Activated T-cell treated with anti-CD3 and anti-CD28 coated beads, Interleukin-2, amount 50 U/mL, for 48 hours (primary cell): Measurements from ENCODE around the gene HHAT.

Experiments used
- DNase-seq, 2 experiments: peaks; one replicate each; pipeline ENCODE4 v3.0.0-alpha.2; 2020

Gene HHAT

GRCh38 chr1:210568631-210569030 is 239.9 kb downstream of the HHAT start:
- DNase-seq: no peak

GRCh38 chr1:210570116-210570515 is 241.4 kb downstream of the HHAT start:
- DNase-seq: no peak

DNA sequence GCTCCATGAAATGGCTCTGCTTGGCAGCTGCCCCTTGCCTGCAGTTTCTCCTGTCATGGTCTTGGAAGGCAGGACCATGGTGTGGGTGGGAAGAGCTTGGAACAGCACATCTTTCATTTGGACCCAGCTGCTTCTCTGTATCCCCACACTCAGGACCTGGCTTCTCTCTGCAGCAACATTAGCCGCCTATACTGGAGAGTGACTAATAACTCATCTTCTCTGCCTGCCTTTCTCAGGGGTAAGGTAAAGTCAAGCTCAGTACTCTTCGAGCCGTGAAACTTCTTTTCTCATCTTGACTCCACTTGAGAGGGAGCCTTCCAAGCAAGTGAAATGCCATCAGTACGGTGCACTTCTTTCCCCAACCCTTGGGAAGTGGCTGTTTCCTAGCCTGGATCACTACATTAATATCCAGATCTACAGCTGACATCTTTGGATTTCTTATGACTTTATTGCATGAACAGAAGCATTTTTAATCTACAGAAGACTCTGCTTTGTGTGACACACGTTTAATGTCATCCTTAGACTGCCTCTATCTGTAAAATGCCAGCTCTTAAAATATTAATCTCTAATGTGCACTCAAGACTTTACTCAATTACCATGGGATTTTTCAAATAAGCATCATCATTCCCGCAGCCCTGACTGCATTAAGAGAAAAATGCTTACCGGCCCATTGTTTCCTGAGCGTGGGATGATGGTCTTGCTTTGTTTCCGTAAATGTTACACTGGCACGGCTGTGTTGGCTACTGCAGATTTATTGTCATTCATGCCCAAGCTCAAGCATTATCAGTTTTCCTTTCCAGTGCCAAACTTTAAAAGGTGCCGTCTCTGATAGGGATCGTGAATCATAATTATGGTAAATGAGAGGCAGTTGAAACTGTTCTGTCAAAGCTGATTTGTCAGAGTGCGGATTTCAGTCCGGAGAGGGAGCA is 242.9 kb downstream of the HHAT start:
- no peak for DNase-seq

DNA sequence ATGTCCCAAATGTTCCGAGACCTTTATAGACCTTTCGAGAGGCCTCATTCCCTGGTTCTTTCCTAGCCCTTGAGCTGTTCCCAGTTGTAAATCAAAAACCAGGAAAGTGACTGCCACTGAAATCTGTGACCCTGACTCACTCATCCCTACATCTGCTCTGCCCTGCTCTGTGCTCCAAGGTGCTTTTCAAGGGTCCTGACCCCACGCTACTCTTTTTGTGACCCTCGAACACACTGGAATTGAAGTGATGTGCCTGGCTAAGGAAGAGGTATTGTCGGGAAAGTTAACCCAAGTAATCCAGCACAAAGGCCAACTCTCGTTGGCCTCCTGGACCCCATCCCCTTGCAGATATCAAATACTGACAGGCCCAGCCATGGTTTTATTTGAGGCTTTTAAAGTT is 244.4 kb downstream of the HHAT start:
- DNase-seq: no peak

GRCh38 chr1:210582205-210582970 is 253.7 kb downstream of the HHAT start:
- DNase-seq: no peak

DNA sequence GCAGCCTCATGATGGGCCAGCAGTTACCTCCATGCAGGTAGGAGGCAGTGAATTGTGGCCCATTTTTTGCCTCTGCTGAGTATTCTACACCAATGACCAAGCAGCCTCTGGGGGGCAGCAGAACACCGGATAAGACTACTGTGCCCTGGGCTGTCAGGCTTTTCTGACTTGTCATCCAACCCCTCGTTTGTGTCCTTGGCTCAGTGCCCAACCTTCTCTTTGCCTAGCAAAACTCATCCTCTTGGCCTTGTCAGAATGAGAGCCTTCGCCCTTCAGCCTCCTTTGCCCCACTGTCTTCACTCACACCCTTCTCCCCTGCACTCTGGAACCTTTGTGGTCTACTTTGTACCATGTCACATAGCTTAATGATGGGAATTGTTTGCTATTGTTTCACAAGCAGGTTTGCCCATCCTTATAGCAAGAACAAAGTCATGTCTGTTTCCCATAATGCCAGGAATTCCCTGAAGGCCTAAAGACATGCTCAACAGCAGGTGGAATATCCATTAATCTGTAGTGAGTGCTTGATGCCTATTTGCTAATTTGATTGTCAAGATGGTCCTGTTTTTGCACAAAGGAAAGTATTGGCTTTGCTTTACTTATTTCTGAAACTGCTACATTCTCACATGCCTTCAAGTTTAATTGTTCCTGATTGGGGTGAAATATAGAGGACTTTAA is 255.9 kb downstream of the HHAT start:
- peak; percentile 84 to 86 for DNase-seq

GRCh38 chr1:210586771-210587170 is 258.1 kb downstream of the HHAT start:
- DNase-seq: no peak

GRCh38 chr1:210587566-210587965 is 258.9 kb downstream of the HHAT start:
- DNase-seq: no peak

DNA sequence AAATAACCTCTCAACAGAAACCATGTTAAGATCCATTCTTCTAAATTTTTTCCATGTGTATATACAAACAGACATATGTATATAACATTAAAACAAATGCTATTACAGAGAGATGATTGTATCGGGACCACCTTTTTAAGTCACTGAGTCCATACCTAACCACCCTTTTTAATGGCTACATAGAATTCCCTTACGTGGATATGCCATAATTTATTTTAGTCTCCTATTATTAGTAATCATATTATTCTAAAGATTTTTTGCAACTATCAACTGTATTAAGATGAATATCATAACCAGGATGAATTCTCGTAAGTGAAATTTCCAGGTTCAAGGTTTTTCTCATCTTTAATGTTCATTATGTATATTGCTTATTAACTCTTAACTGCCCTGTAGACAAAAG is 259.7 kb downstream of the HHAT start:
- DNase-seq: no peak

DNA sequence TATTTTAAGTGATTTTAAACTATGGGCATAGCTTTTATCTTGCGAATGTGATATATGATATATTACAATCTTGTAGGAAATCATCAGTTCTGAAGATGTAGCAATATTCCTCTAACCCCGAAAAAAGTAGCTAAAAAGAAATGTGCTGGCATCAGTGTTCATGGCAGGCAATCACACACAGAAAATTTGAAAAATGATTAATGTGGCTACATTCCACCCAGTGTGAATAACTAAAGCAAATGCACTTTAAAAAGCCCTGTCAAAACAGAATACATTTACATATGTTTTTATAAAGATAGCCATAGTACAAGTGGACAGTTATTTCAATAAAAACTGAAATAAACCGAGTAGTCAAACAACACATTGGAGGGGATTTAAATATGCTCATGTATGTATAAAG is 260.2 kb downstream of the HHAT start:
- DNase-seq: no peak

- no peak for DNase-seq
These were observed 262.5 kb downstream of the HHAT start for GRCh38 chr1:210591214-210591613.

DNA sequence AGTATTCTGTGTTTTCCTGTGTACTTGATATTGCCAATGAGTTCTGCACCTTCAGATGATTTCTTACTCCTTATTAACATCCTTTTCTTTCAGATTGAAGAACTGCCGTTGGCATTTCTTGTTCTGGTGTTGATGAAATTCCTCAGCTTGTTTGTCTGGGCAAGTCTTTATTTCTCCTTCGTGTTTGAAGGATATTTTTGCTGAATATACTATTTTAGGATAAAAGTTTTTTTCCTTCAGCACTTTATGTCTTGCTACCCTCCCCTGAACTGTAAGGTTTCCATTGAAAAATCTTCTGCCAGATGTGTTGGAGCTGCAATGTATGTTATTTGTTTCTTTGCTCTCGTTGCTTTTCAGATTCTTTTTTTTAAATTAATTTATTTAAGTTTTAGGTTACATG is 265.9 kb downstream of the HHAT start:
- no peak for DNase-seq

GRCh38 chr1:210596641-210597040 is 267.9 kb downstream of the HHAT start:
- DNase-seq: no peak

DNA sequence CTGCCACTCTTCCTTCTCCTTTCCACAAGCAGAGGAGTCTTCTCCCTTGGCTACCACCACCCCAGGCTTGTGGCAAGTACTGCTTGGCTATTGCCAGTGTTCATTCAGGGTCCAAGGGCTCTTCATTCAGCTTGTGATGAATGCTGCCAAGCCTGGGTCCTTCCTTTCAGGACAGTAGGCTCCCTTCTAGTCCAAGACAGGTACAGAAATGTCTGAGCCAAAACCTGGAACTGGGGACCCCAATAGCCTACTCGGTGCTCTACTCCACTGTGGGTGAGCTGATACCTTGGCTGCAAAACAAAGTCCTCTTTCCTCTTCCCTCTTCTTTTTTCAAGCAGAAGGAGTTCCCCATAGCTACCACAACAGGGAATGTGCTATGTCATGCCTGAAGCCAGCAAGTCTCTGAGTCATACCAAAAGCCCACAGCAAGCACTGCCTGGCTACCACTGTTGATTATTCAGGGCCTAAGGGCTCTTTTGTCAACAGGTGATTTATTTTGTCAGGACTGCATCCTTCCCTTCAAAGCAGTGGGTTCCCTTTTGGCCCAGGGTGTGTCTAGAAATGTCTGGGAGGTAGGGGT is 268.9 kb downstream of the HHAT start:
- DNase-seq: no peak

DNA sequence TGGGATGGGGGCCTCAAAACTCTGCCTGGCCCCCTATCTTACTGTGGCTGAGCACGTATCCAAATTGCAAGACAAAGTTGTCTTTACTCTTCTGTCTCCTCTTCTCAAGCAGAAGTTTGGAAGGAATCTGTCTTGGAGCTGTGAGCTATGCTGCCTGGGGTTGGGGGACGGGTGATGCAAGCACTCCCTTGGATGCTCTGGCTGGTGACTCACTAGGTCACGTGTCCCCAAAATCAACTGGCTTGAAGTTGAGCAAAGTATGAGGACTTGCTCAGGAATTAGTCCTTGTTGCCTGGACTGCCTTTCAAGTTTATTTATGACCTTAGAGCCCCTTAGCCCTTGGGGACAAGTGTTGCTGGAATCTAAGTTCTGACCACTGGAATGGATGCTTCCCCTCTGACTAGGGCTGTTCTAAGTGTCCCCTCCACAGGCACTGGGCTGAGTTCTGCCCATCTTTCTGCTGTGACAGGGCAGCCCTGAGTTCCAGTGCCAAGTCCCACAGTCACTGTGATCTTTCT is 269.5 kb downstream of the HHAT start:
- no peak for DNase-seq

DNA sequence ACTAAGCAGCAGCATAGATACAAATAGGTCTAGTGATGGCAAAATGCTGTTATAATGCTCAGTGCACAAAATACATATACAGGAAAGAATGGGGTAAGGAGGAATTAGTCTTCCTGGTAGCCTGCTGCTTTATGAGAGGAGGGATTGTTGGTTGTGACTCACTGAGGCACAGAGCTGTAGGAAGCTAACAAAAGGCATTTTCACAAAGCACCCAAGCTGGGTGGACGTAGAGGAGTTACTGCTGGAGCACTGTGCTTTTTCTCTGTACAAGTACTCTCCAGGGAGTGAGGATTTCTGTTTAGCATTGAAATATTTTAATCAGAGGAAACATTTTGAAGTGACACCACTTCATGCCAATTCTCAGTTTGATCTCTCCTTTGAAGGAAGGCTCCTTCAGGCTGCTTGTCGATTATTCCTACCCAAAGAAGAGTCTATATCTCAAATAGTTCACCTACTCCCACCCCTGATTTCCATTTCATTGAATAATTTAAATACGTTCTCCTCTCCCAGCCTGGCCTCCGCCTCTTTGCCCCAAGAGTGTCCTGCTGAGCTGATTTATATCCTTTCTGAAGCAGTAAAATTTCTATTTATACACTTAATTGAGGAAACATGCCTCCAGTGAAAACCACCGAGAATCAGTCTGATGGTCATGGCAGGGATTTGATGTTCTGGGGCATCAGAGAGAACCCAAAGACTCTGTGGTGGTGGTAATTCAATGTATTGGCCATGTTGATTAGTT is 271.9 kb downstream of the HHAT start:
- DNase-seq: no peak

GRCh38 chr1:210603123-210603522 is 274.4 kb downstream of the HHAT start:
- DNase-seq: no peak

- DNase-seq: no peak
These were observed 276.4 kb downstream of the HHAT start for GRCh38 chr1:210605099-210605498.

DNA sequence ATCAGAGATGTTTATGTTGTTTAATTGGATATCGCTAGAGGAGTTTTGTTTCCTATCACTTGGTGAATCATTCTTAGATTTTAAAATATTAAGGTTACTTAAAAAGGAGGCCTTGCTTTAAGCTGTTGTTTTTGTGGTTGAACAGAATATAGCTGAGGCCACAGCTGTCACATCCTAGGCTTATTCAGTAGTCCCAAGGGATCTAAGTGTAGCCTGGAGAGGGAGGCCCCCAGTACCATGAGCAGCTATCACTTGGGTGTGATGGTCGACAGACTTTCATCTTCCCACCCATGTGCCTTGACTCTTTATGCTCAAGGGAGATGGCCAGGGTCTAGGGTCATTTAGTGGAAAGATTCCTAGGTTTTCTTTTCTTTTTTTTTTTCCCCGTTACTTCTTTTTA is 278.7 kb downstream of the HHAT start:
- DNase-seq: no peak

DNA sequence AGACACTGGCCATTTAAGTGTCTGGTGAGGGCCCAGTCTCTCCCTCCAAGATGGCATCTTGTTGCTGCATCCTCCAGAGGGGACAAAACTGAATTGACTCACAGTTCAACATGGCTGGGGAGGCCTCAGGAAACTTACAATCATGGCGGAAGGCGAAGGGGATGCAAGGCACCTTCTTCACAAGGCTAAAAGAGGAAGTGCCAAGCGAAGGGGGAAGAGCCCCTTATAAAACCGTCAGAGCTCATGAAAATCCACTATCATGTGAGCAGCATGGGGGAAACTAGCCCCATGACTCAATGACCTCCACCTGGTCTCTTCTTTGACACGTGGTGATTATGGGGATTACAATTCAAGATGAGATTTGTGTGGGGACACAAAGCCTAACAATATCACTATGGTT is 280.1 kb downstream of the HHAT start:
- DNase-seq: no peak

DNA sequence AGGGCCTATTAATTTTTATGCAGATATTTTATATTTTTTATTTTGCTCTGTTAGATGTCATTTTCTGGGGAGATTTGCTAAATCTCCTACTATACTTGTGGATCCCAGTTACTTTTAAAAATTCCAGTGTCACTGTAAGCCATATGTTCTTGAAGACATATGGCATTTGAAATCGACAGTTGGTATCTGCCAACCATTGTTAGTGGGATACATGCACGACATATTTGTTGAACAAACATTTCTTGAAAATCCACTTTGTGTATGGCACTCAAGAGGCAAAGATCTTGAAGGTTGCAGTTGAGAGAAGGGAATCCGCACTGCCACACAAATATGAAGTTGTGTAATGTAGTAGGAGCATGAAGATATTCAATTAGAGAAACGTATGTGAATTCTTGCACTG is 287.7 kb downstream of the HHAT start:
- DNase-seq: no peak

DNA sequence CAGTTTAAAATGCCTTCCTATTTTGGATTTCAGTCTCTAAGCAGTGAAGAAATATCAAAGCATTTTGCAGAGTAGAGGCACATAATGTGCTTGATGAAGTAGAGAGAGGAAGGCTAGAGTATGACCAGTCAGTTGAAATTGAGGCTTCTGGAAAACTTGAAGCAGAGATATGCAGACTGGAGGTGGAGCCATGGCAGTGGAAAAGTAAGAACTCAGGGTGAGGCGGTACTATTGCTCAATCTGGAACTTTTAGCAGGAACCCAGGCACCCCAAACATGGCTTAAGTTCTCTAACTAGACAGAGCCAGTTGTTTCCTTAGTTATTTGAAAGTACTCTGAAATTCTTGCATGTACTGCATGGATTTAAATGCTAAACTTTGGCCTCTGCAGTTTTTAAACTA is 288.6 kb downstream of the HHAT start:
- no peak for DNase-seq
